ENCODE results near the gene GNA14.

Gene GNA14

DNA sequence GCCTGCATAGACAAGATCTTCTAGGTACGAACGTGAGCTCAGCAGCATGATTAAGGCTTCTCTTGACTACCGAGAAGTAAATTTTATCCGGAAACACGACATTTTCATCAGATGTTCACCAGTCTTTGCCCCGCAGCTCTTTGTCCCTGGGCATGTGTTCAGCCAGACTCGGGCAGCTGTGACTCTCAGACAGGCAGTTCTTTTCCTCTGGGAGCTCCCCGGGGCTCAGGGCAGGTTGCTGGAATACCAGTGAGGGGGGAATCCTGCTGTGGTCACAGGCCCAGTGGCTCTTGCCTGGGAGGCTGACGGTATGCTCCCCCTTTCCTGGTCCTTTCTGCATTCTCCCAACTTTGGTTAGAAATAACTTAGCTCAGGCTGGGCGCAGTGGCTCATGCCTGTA, 186.1 kb downstream of the GNA14 start:
- H3K27ac ChIP-seq, result no peak overlapping the region
- TF ChIP-seq, protein P1, sequence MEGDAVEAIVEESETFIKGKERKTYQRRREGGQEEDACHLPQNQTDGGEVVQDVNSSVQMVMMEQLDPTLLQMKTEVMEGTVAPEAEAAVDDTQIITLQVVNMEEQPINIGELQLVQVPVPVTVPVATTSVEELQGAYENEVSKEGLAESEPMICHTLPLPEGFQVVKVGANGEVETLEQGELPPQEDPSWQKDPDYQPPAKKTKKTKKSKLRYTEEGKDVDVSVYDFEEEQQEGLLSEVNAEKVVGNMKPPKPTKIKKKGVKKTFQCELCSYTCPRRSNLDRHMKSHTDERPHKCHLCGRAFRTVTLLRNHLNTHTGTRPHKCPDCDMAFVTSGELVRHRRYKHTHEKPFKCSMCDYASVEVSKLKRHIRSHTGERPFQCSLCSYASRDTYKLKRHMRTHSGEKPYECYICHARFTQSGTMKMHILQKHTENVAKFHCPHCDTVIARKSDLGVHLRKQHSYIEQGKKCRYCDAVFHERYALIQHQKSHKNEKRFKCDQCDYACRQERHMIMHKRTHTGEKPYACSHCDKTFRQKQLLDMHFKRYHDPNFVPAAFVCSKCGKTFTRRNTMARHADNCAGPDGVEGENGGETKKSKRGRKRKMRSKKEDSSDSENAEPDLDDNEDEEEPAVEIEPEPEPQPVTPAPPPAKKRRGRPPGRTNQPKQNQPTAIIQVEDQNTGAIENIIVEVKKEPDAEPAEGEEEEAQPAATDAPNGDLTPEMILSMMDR (IDR thresholded peaks at IDR 0.05), result no peak
- no peak for TF ChIP-seq ZFX (IDR thresholded peaks at IDR 0.05; ENCODE audit: borderline replicate concordance)

DNA sequence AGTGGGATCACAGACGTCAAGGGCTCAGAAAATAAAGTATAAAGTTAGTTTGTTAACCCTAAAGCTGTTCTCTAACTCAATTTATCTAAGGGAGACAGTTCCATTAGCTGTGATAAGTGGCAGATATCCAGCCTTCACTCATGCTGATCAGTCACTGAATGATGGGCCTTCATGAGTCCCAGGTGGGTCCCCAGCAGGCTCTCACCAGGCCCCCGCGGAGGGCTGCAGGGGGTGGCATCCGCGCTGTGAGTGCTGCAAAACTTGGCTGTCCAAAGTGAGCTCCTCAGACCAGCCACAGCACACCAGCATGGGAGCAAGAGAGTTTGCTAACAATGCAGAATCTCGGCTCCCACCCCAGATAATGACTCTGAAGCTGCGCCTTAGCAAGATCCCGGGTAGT, 187.2 kb downstream of the GNA14 start:
- H3K27ac ChIP-seq, result no peak overlapping the region
- no peak for TF ChIP-seq ZFX (IDR thresholded peaks at IDR 0.05; ENCODE audit: borderline replicate concordance)
- TF ChIP-seq, protein P1 (IDR thresholded peaks at IDR 0.05), result no peak

DNA sequence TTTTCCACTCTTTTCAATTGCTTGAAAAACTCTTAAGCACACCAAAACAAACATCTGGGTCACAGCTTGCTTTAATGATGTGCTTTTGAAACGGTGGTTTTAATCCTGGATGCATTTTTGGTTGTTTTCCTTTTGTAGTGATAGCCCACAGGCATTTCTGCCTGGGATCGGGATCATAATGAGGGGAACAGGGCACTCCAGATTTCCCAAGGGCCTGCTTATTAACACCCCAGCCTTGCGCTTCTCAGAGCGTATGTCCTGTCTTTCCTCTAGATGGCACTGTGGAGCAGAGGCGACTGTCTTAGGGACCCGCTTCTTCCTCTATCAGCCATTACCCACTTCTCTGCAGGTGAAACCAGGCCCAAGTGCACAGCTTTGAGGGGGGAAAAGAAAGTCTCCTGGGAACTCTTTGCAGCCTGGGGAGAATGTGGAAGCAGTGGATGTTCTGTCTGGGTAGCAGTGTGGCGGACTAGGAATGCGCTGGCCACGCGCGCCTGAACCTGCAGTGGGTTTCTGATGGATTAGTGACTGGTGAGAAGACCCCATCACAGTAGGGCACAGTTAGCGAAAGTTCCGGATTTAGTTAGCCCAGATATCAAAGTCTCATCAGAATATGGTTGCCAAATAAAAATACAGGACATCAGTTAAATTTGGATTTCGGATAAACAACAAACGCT, 190.1 kb downstream of the GNA14 start:
- no peak overlapping the region for H3K27ac ChIP-seq
- TF ChIP-seq, protein P1 (IDR thresholded peaks at IDR 0.05), result peak; percentile 96
- TF ChIP-seq ZFX (IDR thresholded peaks at IDR 0.05; ENCODE audit: borderline replicate concordance), result no peak

DNA sequence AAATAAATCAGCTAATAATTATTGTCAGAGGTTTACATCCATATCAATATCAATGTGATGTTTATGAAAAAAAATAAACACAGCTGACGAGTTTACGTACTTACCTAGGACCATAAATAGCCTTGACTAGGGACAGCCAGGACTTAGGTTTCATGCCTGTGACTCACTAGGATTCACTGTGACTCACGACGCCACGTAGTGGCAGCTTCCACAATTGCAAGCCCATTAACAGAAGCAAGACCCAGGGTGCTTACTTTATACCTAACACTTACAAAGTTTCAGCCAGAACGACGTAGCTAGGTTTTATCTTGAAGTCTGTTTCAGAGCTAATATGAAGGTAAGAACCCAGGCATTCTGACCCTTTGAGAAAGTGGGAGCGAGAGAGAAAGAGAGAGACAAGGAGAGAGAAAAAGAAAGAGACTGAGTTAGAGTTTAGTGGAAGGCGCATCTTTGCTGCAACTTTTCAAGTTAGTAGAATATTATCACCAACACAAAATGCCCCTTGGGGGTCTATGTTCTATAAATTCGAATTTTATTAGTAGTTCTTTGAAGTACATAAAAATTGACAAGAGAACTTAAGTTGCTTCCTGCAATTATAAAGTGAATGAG, 191.2 kb downstream of the GNA14 start:
- TF ChIP-seq, protein P1 (IDR thresholded peaks at IDR 0.05), result peak; percentile 94
- TF ChIP-seq ZFX (IDR thresholded peaks at IDR 0.05; ENCODE audit: borderline replicate concordance), result no peak
- no peak overlapping the region for H3K27ac ChIP-seq

DNA sequence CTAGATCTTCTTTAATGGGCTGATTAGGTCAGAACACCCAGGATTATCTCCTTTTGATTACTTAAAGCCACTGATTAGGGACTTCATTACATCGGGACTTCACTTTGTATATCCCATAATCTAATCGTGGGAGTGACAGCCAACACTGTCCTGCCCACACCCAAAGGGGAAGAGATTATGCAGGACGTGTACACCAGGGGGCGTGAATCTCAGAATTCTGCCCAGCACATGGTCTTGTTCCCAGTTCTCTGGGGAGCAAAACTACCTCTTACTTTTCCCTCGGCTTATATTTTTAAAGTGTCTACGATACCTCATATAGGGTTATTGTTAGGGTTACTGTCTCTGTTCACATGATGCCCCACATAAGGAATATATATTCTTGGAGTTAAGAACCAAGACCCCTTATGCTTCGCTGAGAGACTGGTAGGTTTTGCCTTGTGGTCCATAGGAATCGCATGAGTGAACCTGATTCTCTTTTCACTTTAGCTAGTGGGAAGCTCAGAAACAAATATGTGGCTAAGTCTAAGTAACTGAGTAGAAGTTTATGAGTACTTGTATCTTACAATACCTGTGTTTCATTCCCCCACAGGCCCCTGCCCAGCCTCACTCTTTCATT, 192.7 kb downstream of the GNA14 start:
- no peak overlapping the region for H3K27ac ChIP-seq
- TF ChIP-seq, protein P1 (IDR thresholded peaks at IDR 0.05), result peak; percentile 77
- TF ChIP-seq ZFX (IDR thresholded peaks at IDR 0.05; ENCODE audit: borderline replicate concordance), result no peak

DNA sequence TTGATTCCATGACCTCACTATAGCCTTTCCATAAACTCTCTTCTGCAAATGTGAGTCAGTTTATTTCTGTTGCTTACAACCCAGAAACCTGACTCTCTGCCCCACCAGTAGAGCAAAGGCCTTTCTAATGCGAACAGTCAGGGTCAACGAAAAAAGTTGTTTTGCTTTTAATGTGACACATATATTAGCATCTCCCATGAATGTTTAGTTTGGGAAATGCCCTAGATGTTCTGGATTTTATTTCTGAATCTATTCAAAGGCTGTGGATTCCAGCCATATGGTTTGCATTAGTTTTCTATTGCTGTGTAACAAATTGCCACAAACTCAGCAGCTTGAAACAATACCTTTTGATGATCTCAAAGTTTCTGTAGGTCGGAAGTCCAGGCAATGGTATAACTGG, 193.5 kb downstream of the GNA14 start:
- TF ChIP-seq ZFX (IDR thresholded peaks at IDR 0.05; ENCODE audit: borderline replicate concordance), result no peak
- TF ChIP-seq, protein P1 (IDR thresholded peaks at IDR 0.05), result no peak
- no peak overlapping the region for H3K27ac ChIP-seq
